Stomach (tissue), 9 donors: ENCODE measurements around the gene ACSL5. TPM values are rescaled to one million over a fixed set of nuclear protein-coding genes. Genes with fewer than 3 reads are reported as not detected.
A peak's percentile ranks its signal among the peaks of the same experiment; 100 is the strongest.

Source experiments
- DNase-seq, 2 donors: peaks; one replicate each; pipeline versions ENCODE4 v3.0.0 to v3.0.0-alpha.2; 2013 to 2019
- H3K27ac ChIP-seq, 5 donors: fragments of 200-600 bp in 4 of 5; sonication (generic) in 4 of 5; one replicate each; pipeline ENCODE4 v1.5.1; 2013 to 2019; ENCODE audit warnings: mild to moderate bottlenecking in 1 of 5, moderate library complexity in 1 of 5
- H3K27me3 ChIP-seq, 3 donors: fragments of 200-600 bp; sonication (generic); one replicate each; pipeline ENCODE4 v1.5.1; 2017 to 2019; ENCODE audit warnings: mixed run types in 1 of 3
- H3K36me3 ChIP-seq, 4 donors: fragments of 200-600 bp; sonication (generic); 1 replicate in 3 of 4; 2 replicates in 1 of 4; pipeline ENCODE4 v1.5.1; 2016 to 2019
- H3K4me1 ChIP-seq, 4 donors: fragments of 200-600 bp; sonication (generic); one replicate each; pipeline ENCODE4 v1.5.1; 2016 to 2019
- H3K4me3 ChIP-seq, 4 donors: fragments of 200-600 bp; sonication (generic) in 3 of 4; one replicate each; pipeline ENCODE4 v1.5.1; 2016 to 2019; ENCODE audit warnings: mild to moderate bottlenecking in 1 of 4
- H3K9me3 ChIP-seq, 4 donors: fragments of 200-600 bp; sonication (generic); one replicate each; pipeline ENCODE4 v1.5.1; 2016 to 2019
- EP300 ChIP-seq: sonication (generic); formaldehyde crosslinking; IDR thresholded peaks from one replicate; pipeline ENCODE4 v1.6.1; 2017; ENCODE audit warnings: antibody characterized with exemption
- POLR2A ChIP-seq, 4 donors: fragments of 450-650 bp; IDR thresholded peaks; one replicate each; pipeline ENCODE4 v1.6.1; 2016; ENCODE audit warnings: antibody characterized with exemption in 4 of 4, control low read depth in 2 of 4, mild to moderate bottlenecking in 1 of 4, moderate library complexity in 1 of 4
- POLR2AphosphoS5 ChIP-seq, 3 donors: sonication (generic); formaldehyde crosslinking; IDR thresholded peaks; one replicate each; pipeline ENCODE4 v1.6.1; 2016; ENCODE audit warnings: antibody characterized with exemption in 3 of 3
- WGBS, 5 donors: extraction: QIAGEN DNeasy Blood & Tissue Kit in 3 of 5; methylation state at CpG; one replicate each; pipeline versions ENCODE4 v1.1.5 to v1.1.7; 2013 to 2018; 5-methylcytosine and 5-hydroxymethylcytosine counted together
- intact Hi-C: fragments of 100-400 bp; cut with DNase I; formaldehyde crosslinking; loops from one replicate; pipeline ENCODE4 v1.15.1; 2023; ENCODE audit warnings: low total_unique reads
- polyA plus RNA-seq, 3 donors: library from polyadenylated mRNA; stranded (reverse); fragments of 200-250 nt; gene quantifications; one replicate each; pipeline ENCODE4 v1.2.3, GENCODE V29; 2013
- total RNA-seq, 5 donors: library from RNA; depleted of rRNA; stranded (reverse); fragments of >200 nt; gene quantifications; one replicate each; pipeline versions ENCODE4 v1.1.0 to v1.2.3, GENCODE V29; 2014 to 2016
- TF ChIP-seq, protein P1 (sequence below), 7 experiments: fragments of 450-650 bp in 4 of 7; fragments of 200-600 bp in 3 of 7; sonication (generic) in 3 of 7; IDR thresholded peaks; one replicate each; pipeline ENCODE4 v1.5.1; 2016 to 2019; ENCODE audit warnings: antibody characterized with exemption in 7 of 7, control low read depth in 2 of 7, mild to moderate bottlenecking in 1 of 7
- donor health status: healthy with polysubstance abuse.
- donor health status: Bipolar disorder and iron deficiency.
- donor health status: healthy.

ACSL5 gene
- total and polyA plus RNA-seq, 8 donors: 4.9 to 144 (median 16.6) TPM

DNA sequence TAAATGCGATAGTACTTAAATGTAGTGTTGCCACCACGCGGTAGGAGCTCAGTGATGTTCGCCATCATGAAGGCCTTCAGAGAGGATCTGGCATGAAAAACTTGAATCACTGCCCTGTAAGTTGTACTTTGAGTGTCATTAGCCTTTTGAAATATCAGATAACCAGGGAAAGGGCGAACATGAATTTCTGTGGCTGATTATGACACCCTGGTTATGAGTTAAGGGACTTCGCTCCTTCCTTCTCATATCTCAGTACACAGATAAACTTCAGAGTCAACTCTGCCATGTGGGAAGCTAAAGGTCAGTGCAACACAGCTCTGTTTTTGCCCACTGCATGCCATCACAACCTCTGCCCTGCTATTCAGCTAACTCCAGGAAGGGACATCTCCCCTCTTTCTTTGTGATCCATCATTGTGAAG, 8.9 kb upstream of the ACSL5 start:
- no peak for DNase-seq
- WGBS, 5 donors: 79 to 84% (median 83%) methylated on average over 6 of the region's 6 CpGs
- peaks cover 26 to 30% (median 29%) of the 10 kb centered on the region in 4 donors for H3K4me1 ChIP-seq

DNA sequence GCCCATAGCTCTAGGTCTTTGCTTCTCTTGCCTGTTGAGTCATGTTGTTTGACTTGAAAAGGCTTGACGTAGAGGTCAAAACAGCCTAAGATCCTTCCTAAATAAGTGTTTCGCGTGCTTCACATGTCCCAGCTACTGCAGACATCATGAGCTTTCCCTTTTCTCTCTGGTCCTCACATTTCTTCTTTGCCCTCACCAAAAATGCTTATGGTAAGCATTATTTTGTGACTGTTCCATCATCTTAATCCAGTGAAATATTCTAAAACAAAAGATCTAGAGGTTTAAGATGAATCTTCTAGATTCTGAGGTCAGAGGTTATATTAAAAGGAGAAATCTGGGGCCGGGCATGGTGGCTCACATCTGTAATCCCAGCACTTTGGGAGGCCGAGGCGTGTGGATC, 8.5 kb upstream of the ACSL5 start:
- intact Hi-C loops: no loop called here
- DNase-seq: no peak
- H3K4me3 ChIP-seq: no peak overlapping the region
- no peaks in the 10 kb centered on the region for H3K27me3 ChIP-seq
- WGBS, 5 donors: 78 to 90% (median 90%) methylated on average over 6 of the region's 6 CpGs
- H3K4me1 ChIP-seq: peaks cover 25% of the 10 kb centered on the region in 4 donors
- no peaks in the 10 kb centered on the region for H3K36me3 ChIP-seq
- no peak overlapping the region for H3K27ac ChIP-seq
- no peaks in the 10 kb centered on the region for H3K9me3 ChIP-seq
- TF ChIP-seq, protein P1, sequence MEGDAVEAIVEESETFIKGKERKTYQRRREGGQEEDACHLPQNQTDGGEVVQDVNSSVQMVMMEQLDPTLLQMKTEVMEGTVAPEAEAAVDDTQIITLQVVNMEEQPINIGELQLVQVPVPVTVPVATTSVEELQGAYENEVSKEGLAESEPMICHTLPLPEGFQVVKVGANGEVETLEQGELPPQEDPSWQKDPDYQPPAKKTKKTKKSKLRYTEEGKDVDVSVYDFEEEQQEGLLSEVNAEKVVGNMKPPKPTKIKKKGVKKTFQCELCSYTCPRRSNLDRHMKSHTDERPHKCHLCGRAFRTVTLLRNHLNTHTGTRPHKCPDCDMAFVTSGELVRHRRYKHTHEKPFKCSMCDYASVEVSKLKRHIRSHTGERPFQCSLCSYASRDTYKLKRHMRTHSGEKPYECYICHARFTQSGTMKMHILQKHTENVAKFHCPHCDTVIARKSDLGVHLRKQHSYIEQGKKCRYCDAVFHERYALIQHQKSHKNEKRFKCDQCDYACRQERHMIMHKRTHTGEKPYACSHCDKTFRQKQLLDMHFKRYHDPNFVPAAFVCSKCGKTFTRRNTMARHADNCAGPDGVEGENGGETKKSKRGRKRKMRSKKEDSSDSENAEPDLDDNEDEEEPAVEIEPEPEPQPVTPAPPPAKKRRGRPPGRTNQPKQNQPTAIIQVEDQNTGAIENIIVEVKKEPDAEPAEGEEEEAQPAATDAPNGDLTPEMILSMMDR (IDR thresholded peaks at IDR 0.05): no peak
- no peak for TF ChIP-seq POLR2AphosphoS5 (IDR thresholded peaks at IDR 0.05)
- no peak for TF ChIP-seq EP300
- TF ChIP-seq POLR2A (IDR thresholded peaks at IDR 0.05): no peak

More for the DNA sequence above, 8.9 kb upstream of the ACSL5 start:
- Histone ChIP-seq H3K4me3 (no peak overlapping the region), H3K36me3 (no peaks in the 10 kb centered on the region), H3K27me3 (no peaks in the 10 kb centered on the region), H3K9me3 (no peaks in the 10 kb centered on the region), H3K27ac (no peak overlapping the region)
- TF ChIP-seq POLR2A (IDR thresholded peaks at IDR 0.05) (no peak), POLR2AphosphoS5 (IDR thresholded peaks at IDR 0.05) (peak in 1 of 3 donors; percentile 10)
- intact Hi-C loops: no loop called here

DNA sequence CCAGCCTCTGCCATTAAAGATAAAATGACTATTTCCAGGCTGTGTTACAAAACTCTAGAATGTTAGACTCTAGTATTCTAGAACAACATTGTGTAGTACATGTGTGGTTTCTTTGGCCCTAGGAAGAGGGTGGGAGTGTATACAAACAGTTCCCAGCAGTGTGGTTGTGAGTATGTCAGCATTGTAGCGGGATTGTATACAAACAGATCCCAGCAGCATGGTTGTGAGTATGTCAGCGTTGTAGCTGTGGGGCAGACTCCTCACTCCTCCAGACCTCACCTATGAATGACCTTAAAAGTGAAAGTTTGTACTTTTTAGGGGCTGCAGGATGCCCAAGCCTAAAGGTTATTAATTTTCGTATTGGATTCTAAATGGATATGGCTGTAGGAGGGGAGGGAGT, 6.9 kb upstream of the ACSL5 start:
- Histone ChIP-seq H3K36me3 (no peaks in the 10 kb centered on the region), H3K27me3 (no peaks in the 10 kb centered on the region), H3K9me3 (no peaks in the 10 kb centered on the region), H3K4me3 (no peak overlapping the region), H3K27ac (no peak overlapping the region), H3K4me1 (peaks cover 9 to 10% (median 10%) of the 10 kb centered on the region in 4 donors)
- DNase-seq: no peak
- TF ChIP-seq POLR2A (IDR thresholded peaks at IDR 0.05): no peak
- TF ChIP-seq, protein P1 (IDR thresholded peaks at IDR 0.05): no peak
- TF ChIP-seq POLR2AphosphoS5 (IDR thresholded peaks at IDR 0.05): no peak
- TF ChIP-seq EP300: no peak
- whole genome bisulfite sequencing, 5 donors: 55 to 69% (median 64%) methylated on average over 3 of the region's 3 CpGs
- intact Hi-C loops: no loop called here

DNA sequence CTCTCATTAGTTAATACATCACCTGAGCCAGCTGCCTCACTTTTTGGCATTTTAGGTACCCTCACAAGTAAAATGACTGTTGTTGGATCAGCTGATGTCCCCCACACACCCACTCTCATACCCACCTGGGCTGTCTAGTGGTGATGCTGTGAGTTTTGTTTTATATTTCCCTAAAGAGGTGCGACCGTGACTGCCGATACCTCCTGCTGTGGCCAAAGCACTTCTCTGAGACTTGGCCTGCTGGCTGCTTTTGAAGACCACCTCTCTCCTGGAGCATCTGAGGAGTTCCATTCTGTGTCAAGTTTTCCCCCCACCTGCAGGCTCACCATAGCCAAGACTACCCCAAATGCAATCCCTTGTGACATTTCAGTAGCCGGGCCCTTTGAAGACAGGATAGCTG, 6.4 kb upstream of the ACSL5 start:
- Histone ChIP-seq H3K27ac (no peak overlapping the region), H3K4me3 (no peak overlapping the region), H3K36me3 (no peaks in the 10 kb centered on the region), H3K27me3 (no peaks in the 10 kb centered on the region), H3K4me1 (peaks cover 4 to 5% (median 4%) of the 10 kb centered on the region in 4 donors), H3K9me3 (no peaks in the 10 kb centered on the region)
- DNase-seq: no peak
- TF ChIP-seq, protein P1 (IDR thresholded peaks at IDR 0.05): no peak
- TF ChIP-seq POLR2AphosphoS5 (IDR thresholded peaks at IDR 0.05) (no peak), EP300 (no peak), POLR2A (IDR thresholded peaks at IDR 0.05) (no peak)
- 92 to 100% (median 93%) methylated on average over 4 of the region's 4 CpGs for WGBS, 5 donors
- intact Hi-C loops: no loop called here

DNA sequence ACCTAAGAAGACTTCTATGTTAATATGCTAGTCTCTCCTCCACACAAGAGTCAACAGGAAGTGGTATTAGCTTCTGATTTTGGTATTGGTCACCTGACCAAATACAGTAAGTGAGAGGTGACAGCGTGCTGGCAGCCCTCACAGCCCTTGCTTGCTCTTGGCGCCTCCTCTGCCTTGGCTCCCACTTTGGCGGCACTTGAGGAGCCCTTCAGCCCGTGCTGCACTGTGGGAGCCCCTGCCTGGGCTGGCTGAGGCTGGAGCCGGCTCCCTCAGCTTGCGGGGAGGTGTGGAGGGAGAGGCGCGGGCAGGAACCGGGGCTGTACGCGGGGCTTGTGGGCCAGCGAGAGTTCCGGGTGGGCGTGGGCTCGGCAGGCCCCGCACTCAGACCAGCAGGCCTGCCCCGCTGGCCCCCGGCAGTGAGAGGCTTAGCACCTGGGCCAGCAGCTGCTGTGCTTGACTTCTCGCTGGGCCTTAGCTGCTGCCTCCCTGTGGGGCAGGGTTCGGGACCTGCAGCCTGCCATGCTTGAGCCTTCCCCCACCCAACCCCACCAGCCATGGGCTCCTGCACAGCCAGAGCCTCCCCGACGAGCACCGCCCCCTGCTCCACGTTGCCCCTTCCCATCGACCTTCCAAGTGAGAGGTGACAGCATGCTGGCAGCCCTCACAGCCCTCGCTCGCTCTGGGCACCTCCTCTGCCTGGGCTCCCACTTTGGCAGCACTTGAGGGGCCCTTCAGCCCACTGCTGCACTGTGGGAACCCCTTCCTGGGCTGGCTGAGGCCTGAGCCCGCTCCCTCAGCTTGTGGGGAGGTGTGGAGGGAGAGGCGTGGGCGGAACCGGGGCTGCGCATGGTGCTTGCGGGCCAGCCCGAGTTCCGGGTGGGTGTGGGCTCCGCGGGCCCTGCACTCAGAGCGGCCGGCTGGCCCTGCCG, 4.2 kb upstream of the ACSL5 start:
- no peaks in the 10 kb centered on the region for H3K36me3 ChIP-seq
- no peaks in the 10 kb centered on the region for H3K9me3 ChIP-seq
- no peak overlapping the region for H3K27ac ChIP-seq
- H3K4me3 ChIP-seq: no peak overlapping the region
- H3K4me1 ChIP-seq: peaks cover 0 to 14% (median 9%) of the 10 kb centered on the region in 4 donors
- DNase-seq: no peak
- intact Hi-C loops: no loop called here
- no peaks in the 10 kb centered on the region for H3K27me3 ChIP-seq
- 78 to 96% (median 88%) methylated on average over 16 to 40 of the region's 40 CpGs for WGBS, 5 donors
- TF ChIP-seq, protein P1 (IDR thresholded peaks at IDR 0.05): no peak
- TF ChIP-seq POLR2AphosphoS5 (IDR thresholded peaks at IDR 0.05): no peak
- no peak for TF ChIP-seq POLR2A (IDR thresholded peaks at IDR 0.05)
- no peak for TF ChIP-seq EP300
